ENCODE data around the gene UBXN2A. TPM values are rescaled to one million over a fixed set of nuclear protein-coding genes. Genes with fewer than 3 reads are reported as not detected.

UBXN2A gene
- total and polyA plus RNA-seq, 4 donors = 2.7 to 6.3 (median 4.9) TPM

DNA sequence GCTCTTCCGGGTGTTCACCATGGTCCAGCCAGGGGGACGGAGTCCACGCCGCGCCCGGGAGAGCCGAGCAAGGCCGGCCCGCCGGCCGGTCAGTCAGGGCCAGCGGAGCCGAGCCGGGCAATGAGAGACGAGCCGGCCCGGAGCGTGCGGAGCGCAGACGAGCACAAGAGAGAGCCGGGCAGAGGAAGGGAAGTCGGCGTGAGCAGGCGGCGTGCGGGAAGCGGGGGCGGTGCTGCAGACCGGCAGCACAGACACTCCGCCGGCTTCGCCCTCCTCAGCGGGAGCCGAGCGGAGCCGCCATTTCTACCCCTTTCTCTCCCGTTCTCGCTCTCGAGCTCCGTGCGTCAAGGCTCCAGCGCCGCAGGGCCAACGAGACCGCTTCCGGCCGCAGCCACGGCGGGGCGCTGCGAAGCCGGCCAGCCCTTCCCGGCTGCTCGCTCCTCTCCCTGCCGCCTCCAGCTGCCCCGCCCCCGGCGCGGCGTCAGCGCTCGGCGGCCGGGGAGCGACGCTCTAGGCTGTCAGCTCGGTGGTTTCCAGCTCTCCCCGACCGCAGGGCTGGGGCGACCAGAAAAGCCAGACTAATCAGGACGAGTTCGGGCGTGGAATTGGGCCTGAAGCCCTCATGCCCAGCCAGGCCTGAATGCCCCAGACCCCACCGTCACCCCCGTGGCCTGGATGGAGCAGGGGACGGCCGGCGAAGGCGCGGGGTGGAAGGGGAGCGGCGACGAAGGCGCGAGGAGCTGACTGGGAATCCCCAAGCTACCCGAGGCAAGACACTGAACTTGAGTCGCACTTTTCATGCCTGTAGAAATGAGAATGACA, 13.3 kb upstream of the UBXN2A start, which contains the start of gene ATAD2B (continued):
- TF ChIP-seq, protein P1, sequence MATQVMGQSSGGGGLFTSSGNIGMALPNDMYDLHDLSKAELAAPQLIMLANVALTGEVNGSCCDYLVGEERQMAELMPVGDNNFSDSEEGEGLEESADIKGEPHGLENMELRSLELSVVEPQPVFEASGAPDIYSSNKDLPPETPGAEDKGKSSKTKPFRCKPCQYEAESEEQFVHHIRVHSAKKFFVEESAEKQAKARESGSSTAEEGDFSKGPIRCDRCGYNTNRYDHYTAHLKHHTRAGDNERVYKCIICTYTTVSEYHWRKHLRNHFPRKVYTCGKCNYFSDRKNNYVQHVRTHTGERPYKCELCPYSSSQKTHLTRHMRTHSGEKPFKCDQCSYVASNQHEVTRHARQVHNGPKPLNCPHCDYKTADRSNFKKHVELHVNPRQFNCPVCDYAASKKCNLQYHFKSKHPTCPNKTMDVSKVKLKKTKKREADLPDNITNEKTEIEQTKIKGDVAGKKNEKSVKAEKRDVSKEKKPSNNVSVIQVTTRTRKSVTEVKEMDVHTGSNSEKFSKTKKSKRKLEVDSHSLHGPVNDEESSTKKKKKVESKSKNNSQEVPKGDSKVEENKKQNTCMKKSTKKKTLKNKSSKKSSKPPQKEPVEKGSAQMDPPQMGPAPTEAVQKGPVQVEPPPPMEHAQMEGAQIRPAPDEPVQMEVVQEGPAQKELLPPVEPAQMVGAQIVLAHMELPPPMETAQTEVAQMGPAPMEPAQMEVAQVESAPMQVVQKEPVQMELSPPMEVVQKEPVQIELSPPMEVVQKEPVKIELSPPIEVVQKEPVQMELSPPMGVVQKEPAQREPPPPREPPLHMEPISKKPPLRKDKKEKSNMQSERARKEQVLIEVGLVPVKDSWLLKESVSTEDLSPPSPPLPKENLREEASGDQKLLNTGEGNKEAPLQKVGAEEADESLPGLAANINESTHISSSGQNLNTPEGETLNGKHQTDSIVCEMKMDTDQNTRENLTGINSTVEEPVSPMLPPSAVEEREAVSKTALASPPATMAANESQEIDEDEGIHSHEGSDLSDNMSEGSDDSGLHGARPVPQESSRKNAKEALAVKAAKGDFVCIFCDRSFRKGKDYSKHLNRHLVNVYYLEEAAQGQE (IDR thresholded peaks at IDR 0.05) = peak; percentile 81
- TF ChIP-seq GABPA (IDR thresholded peaks at IDR 0.05 in 1 of 2, conservative IDR thresholded peaks at IDR 0.05 in 1 of 2) (peak in 1 of 2 donors; percentile 29), HNF4A (conservative IDR thresholded peaks at IDR 0.05) (peak in 1 of 2 donors; percentile 2), RXRA (IDR thresholded peaks at IDR 0.05) (no peak), TAF1 (conservative IDR thresholded peaks at IDR 0.05) (peak; percentile 82), JUND (IDR thresholded peaks at IDR 0.05) (no peak), FOXA1 (IDR thresholded peaks at IDR 0.05) (no peak)
- TF ChIP-seq, protein P2, sequence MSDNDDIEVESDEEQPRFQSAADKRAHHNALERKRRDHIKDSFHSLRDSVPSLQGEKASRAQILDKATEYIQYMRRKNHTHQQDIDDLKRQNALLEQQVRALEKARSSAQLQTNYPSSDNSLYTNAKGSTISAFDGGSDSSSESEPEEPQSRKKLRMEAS (IDR thresholded peaks at IDR 0.05) = no peak
- TF ChIP-seq, protein P3, sequence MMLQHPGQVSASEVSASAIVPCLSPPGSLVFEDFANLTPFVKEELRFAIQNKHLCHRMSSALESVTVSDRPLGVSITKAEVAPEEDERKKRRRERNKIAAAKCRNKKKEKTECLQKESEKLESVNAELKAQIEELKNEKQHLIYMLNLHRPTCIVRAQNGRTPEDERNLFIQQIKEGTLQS (IDR thresholded peaks at IDR 0.05) = no peak

DNA sequence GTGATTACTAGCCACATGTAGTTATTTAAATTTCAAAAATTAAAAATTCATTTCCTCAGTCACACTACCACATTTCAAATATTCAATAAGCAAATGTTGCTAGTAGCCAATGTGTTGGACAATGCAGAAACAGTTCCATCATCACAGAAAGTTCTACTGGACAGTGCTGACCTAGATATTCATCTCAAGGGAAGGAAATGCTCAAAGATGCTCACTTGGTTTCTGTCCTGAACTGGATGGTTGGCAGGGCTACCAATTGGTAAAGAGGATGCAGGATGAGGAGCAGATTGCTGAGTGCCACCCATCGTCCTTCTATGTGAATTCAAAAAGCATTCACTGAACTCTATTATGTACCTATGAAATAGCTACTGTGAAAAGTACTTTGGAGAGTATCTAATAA, 6.0 kb upstream of the UBXN2A start:
- H3K4me3 ChIP-seq (ENCODE audit: low read depth in 1 of 3, low read length in 3 of 3) = no peak overlapping the region
- WGBS = 77% methylated on average over 1 of the region's 1 CpG

More for the DNA sequence above, 6.0 kb upstream of the UBXN2A start:
- TF ChIP-seq HNF4A (conservative IDR thresholded peaks at IDR 0.05) = no peak
- TF ChIP-seq FOXA2 (IDR thresholded peaks at IDR 0.05) = no peak
- TF ChIP-seq YY1 (IDR thresholded peaks at IDR 0.05) = no peak
- TF ChIP-seq, protein P2 (IDR thresholded peaks at IDR 0.05) = no peak
- no peak for TF ChIP-seq SP1 (IDR thresholded peaks at IDR 0.05)
- no peak for TF ChIP-seq TAF1 (conservative IDR thresholded peaks at IDR 0.05)
- TF ChIP-seq, protein P4, sequence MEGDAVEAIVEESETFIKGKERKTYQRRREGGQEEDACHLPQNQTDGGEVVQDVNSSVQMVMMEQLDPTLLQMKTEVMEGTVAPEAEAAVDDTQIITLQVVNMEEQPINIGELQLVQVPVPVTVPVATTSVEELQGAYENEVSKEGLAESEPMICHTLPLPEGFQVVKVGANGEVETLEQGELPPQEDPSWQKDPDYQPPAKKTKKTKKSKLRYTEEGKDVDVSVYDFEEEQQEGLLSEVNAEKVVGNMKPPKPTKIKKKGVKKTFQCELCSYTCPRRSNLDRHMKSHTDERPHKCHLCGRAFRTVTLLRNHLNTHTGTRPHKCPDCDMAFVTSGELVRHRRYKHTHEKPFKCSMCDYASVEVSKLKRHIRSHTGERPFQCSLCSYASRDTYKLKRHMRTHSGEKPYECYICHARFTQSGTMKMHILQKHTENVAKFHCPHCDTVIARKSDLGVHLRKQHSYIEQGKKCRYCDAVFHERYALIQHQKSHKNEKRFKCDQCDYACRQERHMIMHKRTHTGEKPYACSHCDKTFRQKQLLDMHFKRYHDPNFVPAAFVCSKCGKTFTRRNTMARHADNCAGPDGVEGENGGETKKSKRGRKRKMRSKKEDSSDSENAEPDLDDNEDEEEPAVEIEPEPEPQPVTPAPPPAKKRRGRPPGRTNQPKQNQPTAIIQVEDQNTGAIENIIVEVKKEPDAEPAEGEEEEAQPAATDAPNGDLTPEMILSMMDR (IDR thresholded peaks at IDR 0.05; ENCODE audit: low read depth, low read length, missing input control) = no peak
- TF ChIP-seq, protein P3 (IDR thresholded peaks at IDR 0.05) = no peak
- TF ChIP-seq, protein P1 (IDR thresholded peaks at IDR 0.05) = no peak
- Histone ChIP-seq H3K4me1 (ENCODE audit: control insufficient read depth in 4 of 4, insufficient read depth in 4 of 4, low read length in 3 of 4) (peaks cover 0 to 3% (median under 1%) of the 10 kb centered on the region in 4 donors), H3K36me3 (ENCODE audit: control insufficient read depth in 4 of 4, insufficient read depth in 3 of 4, low read depth in 1 of 4, low read length in 3 of 4) (no peaks in the 10 kb centered on the region), H3K9ac (ENCODE audit: low read depth in 1 of 2, low read length in 2 of 2) (no peak overlapping the region), H3K27ac (ENCODE audit: low read depth in 1 of 2, low read length in 2 of 2) (no peak overlapping the region), H3K27me3 (ENCODE audit: control insufficient read depth in 4 of 4, insufficient read depth in 4 of 4, low read length in 3 of 4) (no peaks in the 10 kb centered on the region), H3K9me3 (ENCODE audit: control insufficient read depth in 4 of 4, low read length in 3 of 4) (no peaks in the 10 kb centered on the region)
- DNase-seq (ENCODE audit: low spot score) = no peak

All from liver (tissue), 9 donors.